HG02970 (cell line): ENCODE results near the gene BOK.
"Not testable (repeated sequence)": the region's sequence is repeated elsewhere in the genome, so short reads cannot be mapped to it uniquely, and the experiment has no call there.

Experiments used
- ATAC-seq: cut with Tn5 transposase; IDR thresholded peaks from one replicate; pipeline ENCODE4 v1.9.1; 2021; ENCODE audit warnings: mild to moderate bottlenecking, moderate library complexity, moderate number of reproducible peaks; ENCODE audit not compliant: unreplicated experiment, low FRiP score

BOK gene

DNA sequence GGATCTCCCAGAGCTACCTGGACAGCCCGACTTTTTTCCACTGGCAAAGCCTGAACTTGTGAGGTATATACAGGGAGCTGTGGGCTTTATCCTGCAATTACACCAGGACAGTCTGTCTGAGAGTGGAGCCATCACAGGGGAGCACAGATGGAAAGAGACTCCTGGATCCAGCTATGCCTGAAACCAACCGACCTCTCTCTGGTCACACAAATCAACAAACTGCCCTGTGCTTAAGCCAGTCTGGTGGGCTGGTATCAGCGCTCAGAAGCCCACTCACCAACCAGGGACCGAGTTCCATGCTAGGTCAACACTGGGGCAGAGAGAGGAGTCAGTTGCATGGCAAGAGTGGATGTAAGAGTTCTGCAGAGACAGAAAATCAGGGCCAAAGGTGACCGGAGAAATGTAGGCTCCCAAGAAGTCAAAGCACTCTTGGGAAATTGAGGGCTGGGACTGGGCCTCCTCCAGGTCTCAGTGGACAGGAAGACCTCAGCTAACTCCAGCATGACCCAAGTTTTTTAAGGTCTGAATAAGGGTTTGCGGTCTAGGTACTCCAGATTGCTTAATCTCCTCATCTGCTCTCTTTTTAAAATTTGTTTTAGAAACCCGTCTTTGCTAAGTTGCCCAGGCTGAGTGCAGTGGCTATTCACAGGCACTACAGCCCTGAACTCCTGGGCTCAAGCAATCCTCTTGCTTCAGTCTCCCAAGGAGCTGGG lies 3.8 kb upstream of the BOK start:
- no peak for ATAC-seq

DNA sequence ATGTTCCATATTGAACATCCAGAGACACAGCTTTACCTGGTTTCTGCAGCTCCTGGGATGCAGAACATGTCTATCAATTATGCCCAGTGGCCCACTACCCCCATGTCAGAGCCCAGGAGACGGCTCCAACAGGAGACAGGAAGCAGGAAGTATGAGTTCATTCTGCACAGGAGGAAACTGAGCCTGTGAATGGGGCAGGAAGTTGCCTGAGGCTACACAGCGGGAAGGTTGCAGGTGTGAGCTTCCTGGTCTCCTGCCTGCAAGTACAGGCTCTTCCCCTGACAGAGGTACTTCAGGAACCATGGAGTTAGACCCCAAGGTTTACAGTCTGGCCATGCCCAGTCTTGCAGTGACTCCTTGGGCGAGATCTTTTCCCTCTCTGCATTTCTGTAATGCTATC lies 2.8 kb upstream of the BOK start:
- ATAC-seq = no peak

DNA sequence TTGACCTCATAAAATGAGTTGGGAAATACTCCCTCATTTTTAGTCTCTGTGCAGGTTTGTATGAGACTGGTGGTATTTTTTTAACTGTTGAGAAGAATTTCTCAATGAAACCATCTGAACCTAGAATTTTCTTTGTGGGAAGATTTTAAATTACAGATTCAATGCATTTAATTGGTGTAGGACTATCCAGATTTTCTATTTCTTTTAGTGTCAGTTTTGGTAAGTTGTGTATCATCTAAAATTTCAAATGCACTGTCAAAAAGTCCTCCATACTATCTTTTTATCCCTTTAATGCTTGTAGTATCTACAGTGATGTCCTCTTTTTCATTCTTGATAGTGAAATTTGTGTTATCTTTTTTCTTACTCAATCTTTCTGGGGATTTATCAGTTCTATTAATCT lies 1.8 kb upstream of the BOK start:
- no peak for ATAC-seq

DNA sequence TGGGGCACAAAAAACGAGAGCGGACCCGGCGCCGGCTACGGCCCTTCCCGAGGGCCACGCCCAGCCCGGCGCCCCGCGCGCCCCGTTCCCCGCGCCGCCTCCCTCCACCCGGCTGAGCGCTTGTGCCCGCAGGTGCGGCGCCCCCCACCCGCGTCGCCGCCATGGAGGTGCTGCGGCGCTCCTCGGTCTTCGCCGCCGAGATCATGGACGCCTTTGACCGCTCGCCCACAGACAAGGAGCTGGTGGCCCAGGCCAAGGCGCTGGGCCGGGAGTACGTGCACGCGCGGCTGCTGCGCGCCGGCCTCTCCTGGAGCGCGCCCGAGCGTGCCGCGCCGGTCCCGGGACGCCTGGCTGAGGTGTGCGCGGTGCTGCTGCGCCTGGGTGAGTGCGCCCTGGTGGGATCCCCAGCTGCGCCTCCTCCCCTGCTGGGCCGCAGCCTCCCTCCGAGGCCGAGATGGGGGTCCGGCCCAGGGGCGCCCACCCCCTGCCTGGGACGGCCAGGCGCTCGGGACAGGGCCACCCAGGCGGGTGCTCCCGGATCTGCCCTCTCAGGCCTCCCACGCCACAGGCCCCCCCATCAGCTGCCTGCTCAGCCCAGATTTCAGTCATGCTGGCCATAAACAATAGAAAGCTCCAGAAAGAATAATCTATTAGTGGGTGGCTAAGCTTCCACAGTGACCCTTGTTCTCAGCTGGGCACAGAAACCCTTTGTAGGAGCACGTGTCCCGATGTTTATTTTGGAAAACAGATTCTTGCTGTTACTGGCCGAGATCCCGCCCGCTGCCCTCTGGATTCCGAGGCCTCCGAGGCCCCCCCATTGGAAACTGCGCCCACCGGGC lies 997 bp downstream of the BOK start:
- no peak for ATAC-seq

DNA sequence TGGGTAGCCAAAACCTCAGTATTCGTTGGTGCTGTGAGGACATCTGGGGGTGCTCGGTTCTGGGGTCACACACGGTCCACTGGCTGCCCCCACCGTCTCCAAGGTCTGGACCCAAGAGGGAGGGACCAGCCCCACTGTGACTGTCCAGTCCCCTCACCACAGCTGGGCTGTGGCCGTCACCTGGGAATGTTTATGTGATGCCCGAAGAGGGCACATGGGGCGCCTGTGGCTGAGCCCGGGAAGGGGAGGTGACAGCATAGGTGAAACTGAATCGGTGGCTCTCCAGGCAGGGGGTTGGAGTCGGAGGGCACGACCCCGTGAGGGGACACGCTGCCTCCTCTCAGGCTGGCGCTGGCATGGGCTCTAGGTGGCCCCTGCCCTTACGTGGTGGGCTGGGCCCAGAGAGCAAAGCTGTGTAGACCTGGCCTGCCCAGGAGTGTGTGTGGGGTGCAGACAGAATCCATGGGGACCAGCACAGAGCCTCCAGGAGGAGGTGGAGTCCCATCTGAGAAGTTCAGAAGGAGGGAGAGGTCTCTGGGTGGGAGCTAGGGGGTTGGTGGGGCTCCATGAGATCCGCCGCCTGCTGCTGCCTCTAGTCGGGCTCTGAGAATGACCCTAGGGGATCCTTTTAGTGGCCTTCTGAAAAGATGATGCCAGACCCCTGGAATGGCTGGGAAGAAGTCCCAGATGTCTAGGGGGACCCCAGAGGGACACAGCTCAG lies 1.8 kb downstream of the BOK start:
- ATAC-seq = no peak

DNA sequence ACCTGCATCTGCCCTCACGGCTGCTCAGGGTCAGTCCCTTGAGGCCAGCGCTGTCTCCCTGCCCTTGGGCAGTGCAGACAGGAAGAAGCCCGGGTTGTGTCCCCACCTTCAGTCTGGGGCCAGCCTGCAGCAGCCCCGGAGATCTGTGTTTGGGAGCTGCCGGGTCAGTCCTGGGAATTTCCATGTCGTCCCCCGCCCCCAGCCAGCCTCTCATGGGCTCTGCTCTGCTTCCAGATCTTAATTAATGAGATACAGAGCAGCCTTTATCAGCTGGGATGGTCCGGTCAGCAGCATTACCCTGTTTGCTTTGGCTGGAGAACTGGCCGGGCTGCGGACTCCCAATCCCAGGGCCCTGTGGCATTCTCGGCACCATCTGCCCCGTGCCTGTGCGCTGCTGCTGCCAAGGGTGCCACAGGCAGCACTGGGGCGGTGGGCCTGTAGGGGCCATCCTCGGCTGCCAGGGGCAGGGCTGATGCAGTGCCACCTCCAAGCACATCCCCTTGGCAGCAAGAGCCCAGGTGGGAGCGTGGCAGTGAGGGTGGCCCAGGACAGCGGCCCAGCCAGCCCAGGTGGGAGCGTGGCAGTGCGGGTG lies 2.4 kb downstream of the BOK start:
- ATAC-seq = no peak

DNA sequence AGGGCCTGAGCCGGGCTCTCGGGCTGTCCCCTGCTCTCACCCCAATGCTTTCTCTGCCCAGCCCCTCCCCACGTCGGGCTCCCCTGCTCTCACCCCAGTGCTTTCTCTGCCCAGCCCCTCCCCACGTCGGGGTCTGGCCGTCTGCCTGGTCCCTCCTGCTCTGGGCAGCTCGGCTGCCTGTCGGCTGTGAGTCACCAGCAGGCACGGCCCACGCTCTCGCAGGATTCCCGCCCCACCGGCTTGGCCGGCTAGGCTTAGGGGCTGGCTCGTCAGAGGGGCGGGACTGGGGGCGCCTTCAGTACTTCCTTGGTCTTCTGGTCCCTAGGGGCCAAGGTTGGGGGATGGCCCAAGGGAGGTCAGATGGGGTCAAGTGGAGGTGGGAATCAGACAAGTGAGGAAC lies 3.3 kb downstream of the BOK start:
- ATAC-seq = no peak

DNA sequence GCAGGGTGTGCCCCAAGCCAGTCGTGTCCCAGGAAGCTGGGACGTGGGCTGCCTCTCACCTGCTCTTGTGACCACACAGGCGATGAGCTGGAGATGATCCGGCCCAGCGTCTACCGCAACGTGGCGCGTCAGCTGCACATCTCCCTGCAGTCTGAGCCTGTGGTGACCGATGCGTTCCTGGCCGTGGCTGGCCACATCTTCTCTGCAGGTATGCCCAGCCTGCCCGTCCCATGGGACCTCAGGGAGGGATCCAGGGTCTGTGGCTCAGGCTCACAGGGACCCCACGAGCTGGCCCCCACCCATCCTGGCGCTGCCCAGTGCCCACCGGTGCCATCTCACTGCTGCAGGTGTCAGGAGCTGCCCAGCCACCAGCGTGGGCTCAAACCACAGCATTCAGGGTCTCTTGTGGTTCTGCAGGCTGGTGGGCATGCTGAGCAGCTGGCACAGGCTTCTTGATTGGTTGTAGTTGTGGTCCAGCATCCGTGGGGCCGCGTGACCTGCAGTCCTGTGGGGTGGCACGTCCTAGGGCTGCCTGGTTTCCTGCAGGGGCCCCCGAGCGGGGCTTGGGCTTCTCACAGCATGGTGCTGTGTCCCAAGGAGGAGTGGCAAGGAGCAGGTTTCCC lies 3.8 kb downstream of the BOK start:
- ATAC-seq = no peak

DNA sequence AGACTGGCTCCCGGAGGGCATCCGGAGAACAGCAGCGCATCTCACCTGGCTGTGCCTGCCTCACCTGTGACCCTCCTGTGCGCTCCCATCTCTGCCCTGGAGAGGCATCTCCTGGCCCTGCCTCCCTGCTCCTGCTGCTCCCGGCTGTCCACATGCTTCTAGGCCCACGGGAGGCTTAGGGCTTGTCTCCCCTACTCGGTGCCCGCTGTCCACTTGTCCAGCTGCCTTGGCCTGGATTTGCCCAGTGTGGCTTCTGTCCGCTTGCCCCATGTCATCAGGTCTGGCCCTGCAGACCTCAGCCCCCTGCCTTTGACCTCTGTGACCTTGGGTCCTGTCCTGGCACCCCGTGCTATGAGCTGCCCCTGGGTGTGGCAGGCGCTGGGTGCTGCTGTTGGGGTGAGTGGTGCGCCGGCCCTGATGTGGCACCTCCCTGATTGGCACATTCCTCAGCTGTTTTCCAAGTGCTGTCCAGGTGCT lies 4.5 kb downstream of the BOK start:
- no peak for ATAC-seq

DNA sequence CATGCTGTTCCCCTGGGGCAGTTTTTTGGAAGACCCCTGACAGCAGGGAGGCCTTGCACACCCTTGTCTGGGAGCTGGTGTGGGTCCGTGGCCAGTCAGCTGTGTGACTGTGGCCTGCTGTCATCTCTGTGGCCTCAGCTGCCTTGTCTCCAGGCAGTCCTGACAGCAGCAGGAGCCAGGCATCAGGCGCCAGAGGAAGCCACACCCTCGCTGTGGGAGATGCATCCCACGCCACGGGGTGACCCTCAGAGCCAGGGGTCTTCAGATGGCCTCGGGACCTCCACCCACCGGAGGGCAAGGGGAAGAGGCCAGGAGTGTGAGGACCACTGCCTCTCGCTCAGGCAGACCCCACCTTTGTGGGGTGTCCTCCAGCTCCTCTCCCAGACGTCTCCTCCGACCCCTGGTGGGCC lies 5.0 kb downstream of the BOK start:
- ATAC-seq = no peak

DNA sequence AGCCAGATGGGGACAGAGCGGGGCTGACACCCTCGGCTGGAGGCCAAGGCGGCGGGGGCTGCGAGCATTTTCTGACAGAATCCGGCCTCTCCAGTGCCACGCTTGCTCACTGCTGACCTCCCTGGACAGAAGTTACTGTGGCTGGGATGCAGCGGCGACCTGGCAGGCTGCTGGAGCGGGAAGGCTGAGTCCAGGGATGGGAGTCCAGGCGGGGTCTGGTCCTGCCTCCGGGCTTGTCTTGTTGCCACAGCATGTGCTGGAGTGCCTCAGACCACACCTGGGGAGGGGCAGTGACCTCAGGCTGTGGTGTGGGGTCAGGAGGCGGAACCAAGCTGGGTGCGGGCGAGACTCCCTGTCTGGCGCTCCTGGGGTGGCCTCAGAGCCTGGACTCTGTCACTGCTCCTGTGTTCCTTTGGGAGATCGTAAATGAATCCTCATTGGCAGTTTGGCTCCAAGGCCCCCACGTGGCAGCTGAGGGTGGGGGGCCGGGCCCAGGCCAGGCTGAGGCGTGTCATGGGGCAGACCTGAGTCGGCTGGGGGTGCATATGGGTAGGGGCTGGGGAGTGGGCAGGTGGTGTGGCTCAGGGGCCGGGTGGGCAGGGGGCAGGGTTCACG lies 5.5 kb downstream of the BOK start:
- no peak for ATAC-seq

DNA sequence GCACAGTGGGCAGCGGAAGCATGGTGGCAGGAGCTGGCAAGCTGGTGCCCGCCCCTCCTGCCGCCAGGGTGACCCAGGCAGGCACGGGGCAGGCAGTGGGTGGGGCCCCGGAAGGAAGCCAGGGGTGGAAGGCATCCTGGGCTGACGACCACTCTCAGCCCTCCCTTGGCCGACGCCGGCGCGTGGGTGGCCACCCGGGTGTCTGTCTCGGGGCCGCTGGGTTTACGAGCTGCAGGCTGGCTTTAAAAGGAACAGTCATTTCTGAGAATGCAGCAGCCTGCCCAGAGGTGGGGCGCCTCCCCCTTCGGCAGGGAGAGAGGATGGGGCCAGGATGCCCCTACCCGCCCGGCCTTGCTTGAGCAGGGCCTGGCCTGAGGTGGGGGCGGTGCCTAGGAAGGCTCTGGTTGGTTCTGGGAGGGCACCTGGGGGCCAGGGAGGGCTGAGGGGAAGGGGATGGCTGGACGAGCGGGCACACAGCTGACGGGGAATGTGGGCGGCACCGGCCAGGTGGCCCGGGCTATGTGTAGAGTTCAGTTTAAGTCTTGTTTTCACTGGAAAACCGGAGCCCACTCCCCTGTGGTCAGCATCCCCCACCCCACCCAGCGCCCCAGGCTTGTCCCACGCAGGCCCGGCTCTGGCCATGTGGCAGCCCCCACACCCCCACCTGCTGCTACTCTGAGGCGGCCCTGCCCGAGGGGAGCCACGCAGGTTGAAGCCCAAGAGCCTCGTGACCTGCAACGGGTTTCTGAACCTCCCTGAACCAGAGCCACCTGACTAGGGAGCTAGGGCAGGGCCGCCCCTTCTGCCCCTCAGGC lies 6.3 kb downstream of the BOK start:
- ATAC-seq = no peak

DNA sequence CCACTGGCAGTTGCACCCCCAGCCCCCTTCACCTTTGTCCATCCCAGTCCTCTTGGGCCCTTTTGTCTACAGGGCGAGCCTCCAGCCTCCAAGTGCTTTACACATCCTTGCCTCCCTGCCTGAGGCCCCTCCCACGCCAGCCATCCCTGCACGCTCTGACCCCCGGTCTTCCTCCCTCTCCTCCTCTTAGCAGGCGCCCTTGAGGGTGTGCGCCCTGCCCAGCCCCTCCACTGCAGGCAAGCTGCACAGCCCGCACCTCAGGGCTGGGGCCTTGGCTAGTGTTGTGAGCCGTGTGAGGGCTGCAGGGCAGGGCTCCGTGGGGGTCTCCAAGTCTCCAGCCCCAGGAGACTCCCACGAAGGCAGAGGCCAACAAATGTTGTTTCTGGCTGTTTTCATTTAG lies 6.9 kb downstream of the BOK start:
- no peak for ATAC-seq

DNA sequence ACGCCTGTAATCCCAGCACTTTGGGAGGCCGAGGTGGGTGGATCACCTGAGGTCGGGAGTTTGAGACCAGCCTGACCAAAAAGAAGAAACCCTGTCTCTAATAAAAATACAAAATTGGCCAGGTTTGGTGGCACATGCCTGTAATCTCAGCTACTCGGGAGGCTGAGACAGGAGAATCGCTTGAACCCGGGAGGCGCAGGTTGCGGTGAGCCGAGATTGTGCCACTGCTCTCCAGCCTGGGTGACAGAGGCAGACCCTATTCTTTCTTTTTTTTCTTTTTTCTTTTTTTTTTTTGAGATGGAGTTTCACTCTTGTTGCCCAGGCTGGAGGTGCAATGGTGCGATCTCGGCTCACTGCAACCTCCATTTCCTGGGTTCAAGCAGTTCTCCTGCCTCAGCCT lies 7.5 kb downstream of the BOK start:
- ATAC-seq = not testable (repeated sequence)

DNA sequence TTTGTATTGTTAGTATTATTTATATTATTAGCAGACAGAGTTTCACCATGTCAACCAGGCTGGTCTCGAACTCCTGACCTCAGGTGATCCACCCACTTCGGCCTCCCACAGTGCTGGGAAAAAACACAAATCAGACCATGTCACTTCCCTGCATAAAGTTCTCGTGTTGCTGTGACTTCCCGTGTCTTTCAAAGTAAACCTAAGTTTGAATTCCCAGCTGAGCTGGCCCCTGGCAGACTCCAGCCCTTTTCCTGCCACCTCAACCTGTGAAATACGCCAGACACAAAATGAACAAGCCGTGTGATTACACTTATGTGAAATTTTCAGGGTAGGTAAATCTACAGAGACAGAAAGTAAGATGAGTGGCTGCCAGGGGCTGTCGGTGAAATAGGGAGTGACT lies 7.9 kb downstream of the BOK start:
- no peak for ATAC-seq

DNA sequence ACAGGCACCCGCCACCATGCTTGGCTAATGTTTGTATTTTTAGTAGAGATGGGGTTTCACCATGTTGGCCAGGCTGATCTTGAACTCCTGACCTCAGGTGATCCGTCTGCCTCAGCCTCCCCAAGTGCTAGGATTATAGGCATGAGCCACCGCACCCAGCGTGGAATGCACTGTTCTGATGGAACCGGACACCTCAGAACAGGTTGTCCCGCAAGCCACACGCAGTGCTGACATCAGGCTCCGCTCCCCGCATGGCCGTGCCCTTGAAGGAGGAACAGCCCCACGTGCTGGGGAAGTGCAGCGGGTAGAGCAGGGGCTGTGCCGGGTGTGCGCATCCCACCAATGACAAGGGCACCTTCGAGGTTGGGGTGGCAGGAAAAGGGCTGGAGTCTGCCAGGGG lies 8.7 kb downstream of the BOK start:
- not testable (repeated sequence) for ATAC-seq

DNA sequence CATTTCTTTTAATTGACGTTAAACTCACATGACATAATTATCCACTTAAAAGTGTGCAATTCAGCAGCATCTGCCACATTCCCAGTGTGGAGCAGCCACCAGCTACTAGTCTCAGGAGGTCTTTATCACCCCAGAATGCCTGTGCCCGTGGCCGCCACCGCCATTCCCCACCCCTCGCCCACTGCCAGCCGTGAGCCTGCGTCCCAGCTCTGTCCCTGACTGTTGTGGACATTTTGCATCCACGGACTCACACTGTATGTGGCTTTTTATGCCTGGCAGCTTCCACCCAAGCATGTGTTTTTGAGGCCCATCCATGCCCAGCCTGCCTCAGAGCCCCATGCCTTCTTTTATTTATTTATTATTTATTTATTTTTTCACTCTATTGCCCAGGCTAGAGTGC lies 9.2 kb downstream of the BOK start:
- ATAC-seq = no peak

DNA sequence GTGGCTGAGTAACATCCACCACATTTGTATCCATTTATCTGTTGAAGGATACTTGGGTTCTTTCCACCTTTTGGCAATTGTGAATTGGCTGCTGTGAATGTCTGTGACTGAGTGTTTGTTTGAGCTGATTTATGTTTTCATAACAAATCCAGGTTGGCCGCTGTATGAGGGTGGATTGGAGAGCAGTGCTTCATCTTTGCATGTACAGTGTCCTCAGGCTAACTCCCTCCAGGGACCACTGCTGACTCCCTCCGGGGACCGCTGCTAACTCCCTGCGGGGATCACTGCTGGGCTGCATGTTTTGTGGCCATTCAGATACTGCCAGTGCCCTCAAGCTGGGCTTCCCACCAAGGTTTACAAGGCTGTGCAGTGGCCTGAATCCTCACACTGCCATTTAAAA lies 10.2 kb downstream of the BOK start:
- no peak for ATAC-seq

DNA sequence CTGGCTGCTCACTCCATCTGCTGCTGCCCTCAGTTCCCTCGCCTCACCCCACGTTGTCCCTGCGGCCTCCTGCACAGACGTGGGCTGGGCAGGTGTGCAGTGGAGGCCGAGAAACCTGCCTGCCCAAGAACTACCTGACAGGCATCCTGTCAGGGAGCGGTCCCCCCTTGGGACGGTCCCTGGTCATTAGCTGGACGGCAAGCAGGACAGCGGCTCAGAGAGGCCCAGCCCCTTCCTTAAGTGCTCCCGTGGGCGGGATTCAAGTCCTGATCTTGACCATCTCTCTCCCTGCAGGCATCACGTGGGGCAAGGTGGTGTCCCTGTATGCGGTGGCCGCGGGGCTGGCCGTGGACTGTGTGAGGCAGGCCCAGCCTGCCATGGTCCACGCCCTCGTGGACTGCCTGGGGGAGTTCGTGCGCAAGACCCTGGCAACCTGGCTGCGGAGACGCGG lies 11.3 kb downstream of the BOK start:
- ATAC-seq = no peak
